Measurements from ENCODE around the gene UBE2J2. TPM values are rescaled to one million over a fixed set of nuclear protein-coding genes. Genes with fewer than 3 reads are reported as not detected.

UBE2J2 gene
- total and polyA plus RNA-seq, 2 of the 13 experiments (the other 11 are each of a cell fraction or from before 2014, with no cell fraction given): 25.4 to 29.4 TPM

- no peak for TF ChIP-seq ZNF281 (CRISPR knock-in tag; IDR thresholded peaks at IDR 0.05; ENCODE audit: borderline replicate concordance)
- peak; percentile 74 for TF ChIP-seq ZFY (CRISPR knock-in tag; IDR thresholded peaks at IDR 0.05)
- TF ChIP-seq ZNF644 (CRISPR knock-in tag; IDR thresholded peaks at IDR 0.05; ENCODE audit: low read depth): no peak
- no peak for TF ChIP-seq JUNB (CRISPR knock-in tag; IDR thresholded peaks at IDR 0.05; ENCODE audit: borderline replicate concordance)
- no peak for TF ChIP-seq RFX3 (CRISPR knock-in tag; IDR thresholded peaks at IDR 0.05)
- TF ChIP-seq PCBP2 (optimal IDR thresholded peaks at IDR 0.05; ENCODE audit: low read depth, low read length, poor library complexity, severe bottlenecking): no peak
- no peak for TF ChIP-seq ZNF382 (CRISPR knock-in tag; IDR thresholded peaks at IDR 0.05; ENCODE audit: borderline replicate concordance)
- no peak for TF ChIP-seq JDP2 (CRISPR knock-in tag; IDR thresholded peaks at IDR 0.05; ENCODE audit: borderline replicate concordance)
- TF ChIP-seq ZSCAN31 (CRISPR knock-in tag; IDR thresholded peaks at IDR 0.05; ENCODE audit: low read depth): peak; percentile 34; the same call in 1 of the 2 replicates
- no peak for TF ChIP-seq U2AF2 (IDR thresholded peaks at IDR 0.05; ENCODE audit: low read depth, low read length)
- TF ChIP-seq ZKSCAN1 (IDR thresholded peaks at IDR 0.05; ENCODE audit: low read length): no peak
- no peak for TF ChIP-seq PRDM4 (CRISPR knock-in tag; IDR thresholded peaks at IDR 0.05; ENCODE audit: borderline replicate concordance)
- no peak for TF ChIP-seq ZNF205 (CRISPR knock-in tag; IDR thresholded peaks at IDR 0.05)
- TF ChIP-seq SMARCC2 (IDR thresholded peaks at IDR 0.05): no peak
- 0 out of 2 replicates have a peak, but pooled peaks have one; percentile 2 for TF ChIP-seq RFXAP (CRISPR knock-in tag; IDR thresholded peaks at IDR 0.05; ENCODE audit: borderline replicate concordance)
- no peak for TF ChIP-seq ARID3A (IDR thresholded peaks at IDR 0.05; ENCODE audit: low read depth, low read length)
- TF ChIP-seq ZSCAN21 (CRISPR knock-in tag; IDR thresholded peaks at IDR 0.05; ENCODE audit: borderline replicate concordance): no peak
- 0 out of 2 replicates have a peak, but pooled peaks have one; percentile 49 for TF ChIP-seq PHF20 (CRISPR knock-in tag; IDR thresholded peaks at IDR 0.05)
- no peak for TF ChIP-seq ZNF724P (CRISPR knock-in tag; IDR thresholded peaks at IDR 0.05; ENCODE audit: borderline replicate concordance)
- TF ChIP-seq BHLHE40 (IDR thresholded peaks at IDR 0.05; ENCODE audit: low read length): no peak
- TF ChIP-seq JUN (CRISPR knock-in tag; IDR thresholded peaks at IDR 0.05): no peak
- no peak for TF ChIP-seq ZSCAN22 (CRISPR knock-in tag; IDR thresholded peaks at IDR 0.05)
- peak; percentile 30; the same call in 1 of the 2 replicates for TF ChIP-seq MED1 (CRISPR knock-in tag; IDR thresholded peaks at IDR 0.05)
- TF ChIP-seq MEIS1 (CRISPR knock-in tag; IDR thresholded peaks at IDR 0.05; ENCODE audit: borderline replicate concordance): no peak
- no peak for TF ChIP-seq ZNF550 (CRISPR knock-in tag; IDR thresholded peaks at IDR 0.05; ENCODE audit: borderline replicate concordance)
Observed at GRCh38 chr1:1305300-1306069, 31.8 kb upstream of the UBE2J2 start (continued).

Measured in HepG2 (cell line).